Cardiac ventricle fibroblast (primary cell): ENCODE data around the gene MMP8. TPM values are rescaled to one million over a fixed set of nuclear protein-coding genes. Genes with fewer than 3 reads are reported as not detected.

ENCODE experiments used
- total RNA-seq: library from RNA; depleted of rRNA; stranded (reverse); fragments of >200 nt; gene quantifications from 2 replicates; pipeline ENCODE4 v1.2.3, GENCODE V29; 2015

The MMP8 gene
- total RNA-seq: not detected in 2 replicates

GRCh38 chr11:102724904-102725500 lies at the start of gene MMP8:
Gene MMP8, minus strand, starts transcription at chr11:102724954. Its CDS starts 99 bp downstream, at chr11:102724855.

GRCh38 chr11:102705626-102706025 lies 19.1 kb downstream of the MMP8 start, which contains the start of gene MMP27:
Gene MMP27, minus strand, starts transcription at chr11:102705769. Its CDS starts 55 bp downstream, at chr11:102705714.

Other genes starting within 250 kb of the MMP8 start
- gene MMP7, start 194.2 kb downstream of the MMP8 start, total RNA-seq: not detected in 2 replicates
- gene MMP20, start 99.6 kb downstream of the MMP8 start, total RNA-seq: not detected in 2 replicates
- not detected in 2 replicates for gene MMP27, start 19.2 kb downstream of the MMP8 start, total RNA-seq
- 0.19 TPM in 1 of 2 replicates, not detected in the other for gene MMP10, start 55.7 kb upstream of the MMP8 start, total RNA-seq
- gene MMP1, start 73.2 kb upstream of the MMP8 start, total RNA-seq: 14.8 and 15.3 TPM in 2 replicates
- not detected in 2 replicates for gene MMP3, start 118.7 kb upstream of the MMP8 start, total RNA-seq
- gene MMP12, start 150.0 kb upstream of the MMP8 start, total RNA-seq: not detected in 2 replicates
- not detected in 2 replicates for gene MMP13, start 230.8 kb upstream of the MMP8 start, total RNA-seq